Endodermal cell (in vitro differentiated cells): ENCODE results near the gene GLYATL2. TPM values are rescaled to one million over a fixed set of nuclear protein-coding genes. Genes with fewer than 3 reads are reported as not detected.

ENCODE experiments used
- DNase-seq: peaks from one replicate; pipeline ENCODE4 v3.0.0-alpha.2; 2017
- H3K27ac ChIP-seq: 2 replicates; pipeline ENCODE4 v1.5.1; 2013; ENCODE audit warnings: mild to moderate bottlenecking, low read depth, low read length, moderate library complexity
- H3K27me3 ChIP-seq: 2 replicates; pipeline ENCODE4 v1.6.1; 2013; ENCODE audit warnings: mild to moderate bottlenecking, low read length, moderate library complexity; ENCODE audit not compliant: insufficient read depth, control insufficient read depth, poor library complexity, severe bottlenecking
- H3K36me3 ChIP-seq: 2 replicates; pipeline ENCODE4 v1.7.0; 2013; ENCODE audit warnings: mild to moderate bottlenecking, low read length, moderate library complexity; ENCODE audit not compliant: control insufficient read depth, insufficient read depth
- H3K4me1 ChIP-seq: one replicate; pipeline ENCODE4 v1.7.0; 2013; ENCODE audit warnings: low read length; ENCODE audit not compliant: control insufficient read depth, insufficient read depth
- H3K4me3 ChIP-seq: 2 replicates; pipeline ENCODE4 v1.5.1; 2013; ENCODE audit warnings: mild to moderate bottlenecking, low read length, moderate library complexity
- H3K9ac ChIP-seq: 2 replicates; pipeline ENCODE4 v1.6.1; 2013; ENCODE audit warnings: mild to moderate bottlenecking, low read length, moderate library complexity; ENCODE audit not compliant: poor library complexity, severe bottlenecking; ENCODE audit errors: extremely low read depth
- H3K9me3 ChIP-seq: 2 replicates; pipeline ENCODE4 v1.6.1; 2013; ENCODE audit warnings: mild to moderate bottlenecking, low read length, moderate library complexity; ENCODE audit not compliant: control insufficient read depth
- H3K27ac Mint-ChIP-seq: 2 replicates; pipeline ENCODE4 v1.8.0; 2020; ENCODE audit warnings: mixed read lengths
- H3K27me3 Mint-ChIP-seq: 2 replicates; pipeline ENCODE4 v1.8.0; 2021; ENCODE audit warnings: mild to moderate bottlenecking, mixed read lengths; ENCODE audit not compliant: insufficient read depth
- H3K36me3 Mint-ChIP-seq: 2 replicates; pipeline ENCODE4 v1.8.0; 2020; ENCODE audit warnings: low read depth, mixed read lengths
- H3K4me1 Mint-ChIP-seq: 2 replicates; pipeline ENCODE4 v1.8.0; 2020; ENCODE audit warnings: mixed read lengths
- H3K4me3 Mint-ChIP-seq: 2 replicates; pipeline ENCODE4 v1.8.0; 2020; ENCODE audit warnings: mild to moderate bottlenecking, moderate library complexity, mixed read lengths
- H3K9me3 Mint-ChIP-seq: 2 replicates; pipeline ENCODE4 v1.8.0; 2020; ENCODE audit warnings: mild to moderate bottlenecking, mixed read lengths
- CTCF ChIP-seq: fragments of 200-600 bp; sonication (generic); conservative IDR thresholded peaks from 2 replicates; pipeline ENCODE4 v1.5.0; 2021; ENCODE audit warnings: antibody characterized with exemption, mild to moderate bottlenecking
- WGBS, 2 experiments: methylation state at CpG; one replicate each; pipeline versions ENCODE4 v1.1.5 to v1.1.7; 2013; ENCODE audit warnings: missing lambda C conversion rate in 2 of 2, mixed read lengths in 1 of 2; ENCODE audit not compliant: insufficient coverage in 1 of 2, insufficient read length in 1 of 2; 5-methylcytosine and 5-hydroxymethylcytosine counted together
- total RNA-seq, 2 donors: library from RNA; stranded (reverse); fragmentation: NEBNext Ultra II Directional in 1 of 2; extraction: Animal tissue kit (Norgen Biotek cat#: 25700) in 1 of 2; gene quantifications; 2 replicates in 1 of 2; 3 replicates in 1 of 2; pipeline ENCODE4 v1.2.1, GENCODE V29; 2021

The GLYATL2 gene
- total RNA-seq, 2 donors from 2014 or later = 0.35 to 1.4 TPM

DNA sequence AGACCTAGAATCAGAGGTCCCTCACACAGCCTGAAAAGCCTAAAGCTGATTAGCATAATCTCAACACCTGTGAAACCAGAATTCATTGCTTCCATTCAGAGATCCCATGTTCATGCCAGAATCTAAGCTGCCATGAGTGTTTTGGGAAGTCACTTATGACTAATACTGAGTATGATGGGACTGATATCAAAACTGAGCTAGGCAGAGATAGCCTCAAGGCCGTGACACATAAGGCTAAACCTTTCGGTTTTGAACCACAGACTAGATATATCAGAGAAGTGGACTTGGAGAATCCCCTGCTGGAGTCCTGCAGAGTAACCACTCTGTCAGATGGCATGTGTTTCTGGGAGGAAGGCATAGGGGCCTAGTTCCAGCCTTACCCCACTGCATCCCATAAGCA, 23.1 kb upstream of the GLYATL2 start:
- H3K27me3 Mint-ChIP-seq = no peaks in the 10 kb centered on the region
- H3K4me1 Mint-ChIP-seq = no peaks in the 10 kb centered on the region
- Histone ChIP-seq H3K36me3 (no peaks in the 10 kb centered on the region), H3K27me3 (no peaks in the 10 kb centered on the region), H3K9ac (no peak overlapping the region), H3K4me1 (no peaks in the 10 kb centered on the region), H3K4me3 (no peak overlapping the region), H3K27ac (no peak overlapping the region), H3K9me3 (peaks cover 43% of the 10 kb centered on the region)
- DNase-seq = no peak
- no peaks in the 10 kb centered on the region for H3K36me3 Mint-ChIP-seq
- no peak for TF ChIP-seq CTCF
- 84 to 100% methylated on average over 2 of the region's 2 CpGs for WGBS, 2 experiments
- H3K27ac Mint-ChIP-seq = no peak overlapping the region
- no peak overlapping the region for H3K4me3 Mint-ChIP-seq
- H3K9me3 Mint-ChIP-seq = peaks cover 80% of the 10 kb centered on the region

DNA sequence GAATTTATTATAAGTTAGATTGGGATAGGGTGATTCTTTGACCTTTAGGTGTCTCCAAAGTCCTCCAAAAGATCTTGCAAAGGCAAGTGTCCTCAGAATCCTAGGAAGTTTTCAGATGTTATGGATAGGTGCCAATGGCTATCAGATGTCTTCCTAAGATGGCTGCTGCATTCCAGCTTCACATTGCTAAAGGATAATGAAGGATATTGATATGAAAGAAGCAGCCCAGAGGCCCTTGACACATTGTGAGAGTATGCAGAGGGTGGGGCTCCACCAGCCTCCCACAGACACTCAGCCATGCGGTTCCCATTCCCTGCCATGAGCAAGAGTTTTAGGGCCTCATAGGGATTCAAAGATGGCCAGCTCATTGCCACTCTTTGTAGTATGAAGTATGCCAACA, 22.3 kb upstream of the GLYATL2 start:
- Mint-ChIP-seq H3K4me1 (no peaks in the 10 kb centered on the region), H3K9me3 (peaks cover 81% of the 10 kb centered on the region), H3K27me3 (no peaks in the 10 kb centered on the region), H3K27ac (no peak overlapping the region), H3K36me3 (no peaks in the 10 kb centered on the region), H3K4me3 (no peak overlapping the region)
- Histone ChIP-seq H3K36me3 (no peaks in the 10 kb centered on the region), H3K4me1 (no peaks in the 10 kb centered on the region), H3K9ac (no peak overlapping the region), H3K9me3 (peaks cover 50% of the 10 kb centered on the region), H3K27me3 (no peaks in the 10 kb centered on the region), H3K4me3 (no peak overlapping the region), H3K27ac (no peak overlapping the region)
- WGBS, 2 experiments = 95% methylated on average over 1 of the region's 1 CpG; no CpG with 5 or more reads in 1 of the 2 experiments
- no peak for TF ChIP-seq CTCF
- DNase-seq = no peak

DNA sequence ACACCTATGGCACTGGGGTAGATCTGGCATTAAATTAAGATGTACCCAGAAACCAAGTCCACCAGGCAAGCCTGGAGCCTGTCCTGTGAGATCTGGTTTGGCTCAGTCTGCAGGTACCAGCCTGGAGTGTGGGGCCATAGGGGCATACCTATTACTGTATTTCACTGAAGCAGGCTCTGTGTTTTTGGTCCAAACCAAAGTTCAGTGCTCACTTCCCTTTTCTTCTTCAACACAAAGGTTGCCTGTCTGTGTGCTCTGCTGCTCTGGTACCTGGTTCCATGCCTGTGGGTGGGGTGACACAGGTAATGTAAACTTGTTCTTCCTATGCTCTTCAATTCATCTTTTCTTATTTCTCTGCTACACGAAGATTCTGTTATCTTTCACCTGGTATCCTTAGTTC, 19.8 kb upstream of the GLYATL2 start:
- Histone ChIP-seq H3K36me3 (no peaks in the 10 kb centered on the region), H3K4me1 (no peaks in the 10 kb centered on the region), H3K4me3 (no peak overlapping the region), H3K9ac (no peak overlapping the region), H3K9me3 (peaks cover 63% of the 10 kb centered on the region), H3K27me3 (no peaks in the 10 kb centered on the region), H3K27ac (no peak overlapping the region)
- Mint-ChIP-seq H3K4me1 (no peaks in the 10 kb centered on the region), H3K9me3 (peaks cover 85% of the 10 kb centered on the region), H3K4me3 (no peak overlapping the region), H3K27ac (no peak overlapping the region), H3K36me3 (no peaks in the 10 kb centered on the region), H3K27me3 (no peaks in the 10 kb centered on the region)
- no peak for TF ChIP-seq CTCF
- no CpG with 5 or more reads among the region's 1 CpG for WGBS, 2 experiments
- no peak for DNase-seq
